Measurements from ENCODE around the gene F5. TPM values are rescaled to one million over a fixed set of nuclear protein-coding genes. Genes with fewer than 3 reads are reported as not detected.

Gene F5
- total RNA-seq, 1 experiment from 2014 or later: not detected

- intact Hi-C loops (cut with micrococcal nuclease; ENCODE audit: unreplicated experiment): loop anchor here (2.0 kb wide), 2 partner anchors 112 to 208 kb away; no protein-coding TSS in a partner anchor
- no peak for TF ChIP-seq EZH2 (IDR thresholded peaks at IDR 0.05; ENCODE audit: borderline replicate concordance, low read depth, low read length, poor library complexity, severe bottlenecking)
- TF ChIP-seq CTCF (conservative IDR thresholded peaks at IDR 0.05; ENCODE audit: low read depth, low read length): peak; percentile 55
- H3K27me3 ChIP-seq (replicated peaks; ENCODE audit: insufficient read depth, low read depth, low read length, poor library complexity): peaks cover 22% of the 10 kb centered on the region
- no peak overlapping the region for H3K4me3 ChIP-seq (ENCODE audit: low read depth, low read length, poor library complexity, severe bottlenecking)
- DNase-seq (ENCODE audit: low spot score): peak; percentile 19
- no peaks in the 10 kb centered on the region for H3K36me3 ChIP-seq (ENCODE audit: insufficient read depth, low read length, poor library complexity, severe bottlenecking)
- ChIA-PET POLR2A (ENCODE audit: low non-redundant PET) (no interaction called here), CTCF (interaction anchor here (0.6 to 0.9 kb wide), 3 partner anchors 65 to 374 kb away, joined by 3 to 9 read pairs (median 3); no protein-coding TSS in a partner anchor)
- no TSS peak for BruUV-seq (replicated peaks)
- H3K27ac ChIP-seq (ENCODE audit: low read depth, low read length, poor library complexity, severe bottlenecking): no peak overlapping the region
- H3K9me3 ChIP-seq (ENCODE audit: low read depth, low read length, poor library complexity, severe bottlenecking): no peaks in the 10 kb centered on the region
- H3K4me1 ChIP-seq (ENCODE audit: insufficient read depth, low read length, poor library complexity, severe bottlenecking): no peaks in the 10 kb centered on the region
Measured at GRCh38 chr1:169601096-169601881, 15.0 kb upstream of the F5 start.

- ChIA-PET CTCF (interaction anchor here (1.0 kb wide), 1 partner anchor 10 kb away, joined by 3 read pairs; the partner anchor contains the start of gene F5), POLR2A (ENCODE audit: low non-redundant PET) (no interaction called here)
- intact Hi-C loops (cut with micrococcal nuclease; ENCODE audit: unreplicated experiment): no loop called here
Measured at GRCh38 chr1:169595764-169596711, 9.8 kb upstream of the F5 start.

More at GRCh38 chr1:169595764-169596711, 9.8 kb upstream of the F5 start:
- no peaks in the 10 kb centered on the region for H3K36me3 ChIP-seq (ENCODE audit: insufficient read depth, low read length, poor library complexity, severe bottlenecking)
- BruUV-seq (replicated peaks): no TSS peak
- H3K4me3 ChIP-seq (ENCODE audit: low read depth, low read length, poor library complexity, severe bottlenecking): no peak overlapping the region
- no peaks in the 10 kb centered on the region for H3K9me3 ChIP-seq (ENCODE audit: low read depth, low read length, poor library complexity, severe bottlenecking)
- DNase-seq (ENCODE audit: low spot score): peak; percentile 27
- TF ChIP-seq EZH2 (IDR thresholded peaks at IDR 0.05; ENCODE audit: borderline replicate concordance, low read depth, low read length, poor library complexity, severe bottlenecking): no peak
- no peak for TF ChIP-seq CTCF (conservative IDR thresholded peaks at IDR 0.05; ENCODE audit: low read depth, low read length)
- H3K27me3 ChIP-seq (replicated peaks; ENCODE audit: insufficient read depth, low read depth, low read length, poor library complexity): peaks cover 67% of the 10 kb centered on the region
- no peak overlapping the region for H3K27ac ChIP-seq (ENCODE audit: low read depth, low read length, poor library complexity, severe bottlenecking)
- H3K4me1 ChIP-seq (ENCODE audit: insufficient read depth, low read length, poor library complexity, severe bottlenecking): no peaks in the 10 kb centered on the region

Data from A673 (cell line).